NCI-H345 (cell line): ENCODE measurements around the gene ZNRF1.
"Not testable (repeated sequence)": the region's sequence is repeated elsewhere in the genome, so short reads cannot be mapped to it uniquely, and the experiment has no call there.

Experiments
- DNase-seq: peaks from one replicate; lab custom pipeline; 2025; lab: John Stamatoyannopoulos, UW

ZNRF1 gene

DNA sequence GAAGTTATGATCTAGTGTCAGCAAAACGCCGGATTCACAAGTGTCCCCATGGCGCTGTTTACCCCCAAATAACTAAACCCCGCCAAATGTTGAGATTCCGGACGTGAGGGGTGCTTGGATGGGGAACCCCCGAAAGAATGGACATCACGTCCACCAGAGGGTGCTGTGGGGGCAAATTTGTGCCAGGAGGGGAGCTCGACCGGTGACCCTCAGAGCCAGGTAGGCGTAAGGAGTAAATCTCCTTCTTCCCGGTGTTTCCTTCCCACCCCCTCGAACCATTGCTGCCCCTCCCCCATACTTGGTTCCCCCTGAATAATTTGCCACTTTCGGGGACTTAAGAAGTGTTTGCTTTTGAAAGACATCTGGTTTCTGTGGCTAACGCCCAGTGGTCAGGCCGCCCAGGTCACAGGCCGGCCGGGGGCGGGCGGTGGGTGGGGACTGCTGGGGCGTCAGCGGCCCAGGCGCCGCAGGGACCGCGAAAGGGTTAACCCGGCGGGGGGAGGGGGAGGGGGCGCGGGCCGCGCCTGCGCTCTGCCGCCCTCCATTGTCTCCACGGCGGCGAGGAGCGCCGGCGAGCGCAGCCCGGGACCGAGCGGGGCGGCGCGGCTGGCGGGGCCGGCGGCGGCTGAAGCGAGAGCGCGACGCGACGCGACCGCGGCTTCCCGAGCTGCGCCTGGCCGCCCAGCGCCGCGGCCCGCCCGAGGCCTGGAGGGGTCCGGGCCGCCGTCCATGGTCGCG, at the start of gene ZNRF1:
Gene ZNRF1, plus strand, starts transcription at position 544 of the 738 bp plus-strand sequence. CDS start 648 bp downstream, outside the sequence.
- DNase-seq = peak; percentile 68

DNA sequence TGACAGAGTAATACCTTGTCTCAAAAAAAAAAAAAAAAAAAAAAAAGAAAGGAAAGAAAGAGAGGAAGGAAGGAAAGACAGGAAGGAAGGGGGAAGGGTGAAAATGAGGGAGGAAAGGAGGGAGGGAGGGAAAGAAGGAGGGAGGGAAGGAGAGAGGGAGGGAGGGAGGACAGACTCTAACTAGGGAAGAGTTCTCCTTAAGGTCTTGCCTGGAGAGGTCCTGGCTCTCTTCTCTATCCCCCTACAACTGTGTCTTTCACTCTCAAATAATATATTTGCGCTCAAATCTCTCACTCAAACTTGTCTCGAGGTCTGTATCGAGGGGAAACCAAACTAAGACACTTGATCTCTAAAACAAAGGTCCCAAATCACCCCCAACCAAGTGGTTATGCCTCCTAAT, 49.5 kb upstream of the ZNRF1 start:
- no peak for DNase-seq

DNA sequence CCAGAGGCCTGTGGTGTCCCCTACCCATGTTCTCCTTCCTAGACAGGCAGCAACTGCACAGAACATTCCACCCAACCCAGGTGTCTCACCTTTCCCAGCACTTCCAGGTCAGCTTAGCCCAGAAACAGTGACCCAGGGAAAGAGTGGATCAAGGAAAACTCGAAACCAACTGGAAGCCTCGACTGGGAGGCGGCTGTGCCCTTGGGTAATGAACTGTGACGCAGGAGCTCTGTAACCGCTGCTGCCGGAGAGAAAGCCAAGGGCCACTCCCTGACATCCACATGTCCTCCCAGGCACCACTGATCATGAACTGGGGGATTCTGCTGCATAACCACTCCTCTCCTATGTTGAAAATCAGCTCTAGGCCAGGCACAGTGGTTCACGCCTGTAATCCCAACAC, 48.3 kb upstream of the ZNRF1 start:
- no peak for DNase-seq

DNA sequence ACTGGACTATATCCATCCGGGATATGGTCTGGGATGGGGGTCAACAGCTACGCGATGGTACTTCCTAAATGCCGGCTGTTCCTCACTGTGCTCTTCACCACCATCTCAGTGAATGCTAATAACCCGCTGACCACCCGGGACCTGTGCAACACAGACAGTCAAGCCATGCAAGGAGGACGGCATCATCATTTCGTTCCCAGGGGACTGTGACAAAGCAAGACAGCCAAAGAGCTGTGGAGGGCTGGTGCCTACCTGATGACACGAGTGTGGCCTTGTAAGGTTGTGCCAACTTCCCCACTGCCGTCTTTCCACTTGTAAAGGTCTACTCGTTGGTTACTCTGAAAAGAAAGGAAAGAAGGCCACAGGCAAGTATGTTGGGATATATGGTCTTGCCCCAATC, 47.6 kb upstream of the ZNRF1 start:
- no peak for DNase-seq

DNA sequence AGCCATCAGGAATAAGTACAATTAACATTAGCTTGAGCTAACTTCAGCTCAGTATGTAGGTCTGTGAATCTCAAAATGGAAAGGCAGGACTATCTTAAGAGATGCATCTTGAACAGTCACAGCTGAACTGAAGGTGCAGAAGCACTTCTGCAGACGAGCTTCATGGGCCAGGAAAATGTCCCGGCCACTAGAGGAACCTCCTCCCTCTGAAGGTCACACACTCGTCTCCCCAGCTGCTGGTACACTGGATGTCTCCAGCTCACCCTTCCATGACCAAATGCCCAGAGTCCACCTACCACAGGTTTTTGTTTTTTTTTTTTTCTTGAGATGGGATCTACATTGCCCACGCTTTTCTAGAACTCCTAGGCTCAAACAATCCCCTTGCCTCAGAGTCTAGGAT, 47.1 kb upstream of the ZNRF1 start:
- DNase-seq = no peak

DNA sequence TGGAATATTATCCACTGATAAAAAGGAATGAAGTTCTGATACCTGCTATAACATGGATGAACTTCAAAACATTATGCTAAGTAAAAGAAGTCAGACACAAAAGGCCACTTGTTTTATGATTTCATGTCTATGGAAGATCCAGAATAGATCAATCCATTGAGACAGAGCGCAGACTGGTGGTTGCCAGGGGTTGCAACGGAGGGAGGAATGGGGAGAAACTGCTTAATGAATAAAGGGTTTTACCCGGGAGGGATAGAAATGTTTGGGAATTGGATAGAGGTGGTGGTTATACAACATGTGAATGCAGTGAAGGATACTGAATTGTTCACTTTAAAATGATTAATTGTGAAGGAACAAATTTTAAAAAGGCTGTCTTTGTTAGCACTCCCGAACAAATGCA, 44.1 kb upstream of the ZNRF1 start:
- no peak for DNase-seq

DNA sequence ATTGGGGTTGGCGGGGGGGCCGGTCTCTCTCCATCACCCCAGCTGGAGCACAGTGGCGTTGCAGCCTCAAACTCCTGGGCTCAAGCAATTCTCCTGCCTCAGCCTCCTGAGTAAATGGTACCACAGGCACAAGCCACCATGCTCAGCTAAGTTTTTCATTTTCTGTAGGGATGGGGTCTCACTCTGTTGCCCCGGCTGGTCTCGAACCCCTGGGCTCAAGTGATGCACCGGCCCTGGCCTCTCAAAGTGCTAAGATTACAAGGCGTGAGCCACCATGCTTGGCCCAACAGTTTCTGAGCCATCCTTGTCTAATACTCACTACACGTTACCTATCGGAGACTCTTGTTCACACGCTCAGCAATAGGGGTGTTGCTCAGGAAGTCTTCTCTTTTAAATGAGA, 25.5 kb upstream of the ZNRF1 start:
- no peak for DNase-seq

DNA sequence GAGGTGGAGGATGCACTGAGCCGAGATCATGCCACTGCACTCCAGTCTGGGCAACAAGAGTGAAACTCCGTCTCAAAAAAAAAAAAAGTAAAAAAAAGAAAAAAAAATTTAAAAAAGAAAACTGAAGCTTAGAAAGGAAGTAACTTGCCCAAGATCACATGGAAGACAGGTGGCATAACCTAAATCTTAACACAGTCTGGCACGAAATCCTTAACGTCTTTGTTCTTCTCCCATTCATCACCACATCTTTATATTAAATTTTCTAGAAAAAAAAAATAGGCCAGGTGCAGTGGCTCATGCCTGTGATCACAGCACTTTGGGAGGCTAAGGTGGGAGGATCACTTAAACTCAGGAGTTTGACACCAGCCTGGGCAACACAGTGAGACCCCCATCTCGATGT, 23.2 kb upstream of the ZNRF1 start:
- no peak for DNase-seq

DNA sequence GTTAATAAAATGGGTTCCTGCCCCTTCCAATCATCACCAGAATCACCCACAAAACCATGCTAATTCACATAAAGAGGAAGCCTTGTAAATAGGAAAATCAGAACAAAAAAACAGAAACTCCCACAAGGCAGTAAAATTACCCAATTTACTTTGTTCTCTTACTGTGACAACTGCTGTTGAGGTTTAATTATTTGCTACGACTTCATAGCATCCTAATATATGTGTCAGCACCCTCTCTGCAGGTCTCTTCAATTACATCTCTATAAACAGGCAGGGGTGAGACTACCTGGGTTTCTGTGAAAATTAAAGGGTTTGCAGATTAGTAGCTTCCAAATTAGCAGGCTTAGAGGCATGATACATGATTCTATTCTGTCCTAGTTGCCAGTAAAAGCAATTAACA, 16.6 kb upstream of the ZNRF1 start:
- DNase-seq = no peak

DNA sequence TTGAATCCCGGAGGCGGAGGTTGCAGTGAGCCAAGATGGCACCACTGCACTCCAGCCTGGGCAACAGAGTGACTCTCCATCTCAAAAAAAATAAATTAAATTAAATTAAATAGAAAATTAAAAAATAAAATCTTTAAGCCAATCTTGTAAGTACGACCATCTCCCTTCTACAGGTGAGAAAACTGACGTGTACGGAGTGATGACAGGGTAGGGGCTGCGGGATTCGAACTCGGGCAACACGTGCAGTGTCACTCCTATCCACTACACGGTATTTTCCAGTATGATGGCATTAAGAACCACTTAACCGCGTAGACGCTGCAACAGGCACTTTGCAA, 14.7 kb upstream of the ZNRF1 start:
- DNase-seq = no peak

DNA sequence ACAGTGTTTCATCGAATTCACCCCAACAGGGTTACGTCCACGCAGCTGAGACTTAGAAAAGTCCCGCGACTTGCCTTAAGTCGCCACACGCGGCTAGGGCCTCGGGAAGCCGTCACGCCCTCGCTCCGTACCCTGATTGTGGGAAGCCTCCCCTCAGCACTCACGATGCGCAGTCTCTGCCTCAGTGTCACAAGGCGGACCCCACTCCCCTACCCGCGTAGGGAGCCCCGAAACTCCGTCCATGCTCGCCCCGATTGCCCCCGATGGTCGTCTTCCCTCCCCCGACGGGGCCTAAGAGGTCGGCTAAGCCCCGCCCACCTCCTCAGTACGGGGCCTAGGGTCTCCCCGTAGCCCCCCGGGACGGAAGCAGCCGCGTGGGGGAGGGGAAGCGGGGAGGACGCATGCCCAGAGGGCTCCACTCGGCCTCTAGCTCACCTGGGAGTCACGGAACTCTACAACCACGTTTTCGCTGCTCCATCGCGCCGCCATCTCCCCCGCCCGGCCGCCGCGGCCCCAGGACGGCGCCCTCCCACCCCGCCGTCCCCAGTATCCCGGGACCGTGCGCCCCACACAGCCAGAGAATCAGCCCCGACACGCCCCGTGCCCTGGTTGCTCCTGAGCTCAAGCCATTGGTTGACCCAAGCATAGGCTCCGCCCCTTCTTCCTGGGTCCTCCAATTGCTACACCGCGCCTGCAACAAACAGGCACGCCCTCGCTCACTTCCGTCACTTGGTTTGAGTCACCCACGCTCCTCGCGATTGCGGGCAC, 14.1 kb upstream of the ZNRF1 start, which contains the start of gene WDR59:
Gene WDR59, minus strand, starts transcription at position 595 of the 768 bp plus-strand sequence. Its CDS starts 106 bp downstream, at position 489.
- DNase-seq = peak; percentile 98

DNA sequence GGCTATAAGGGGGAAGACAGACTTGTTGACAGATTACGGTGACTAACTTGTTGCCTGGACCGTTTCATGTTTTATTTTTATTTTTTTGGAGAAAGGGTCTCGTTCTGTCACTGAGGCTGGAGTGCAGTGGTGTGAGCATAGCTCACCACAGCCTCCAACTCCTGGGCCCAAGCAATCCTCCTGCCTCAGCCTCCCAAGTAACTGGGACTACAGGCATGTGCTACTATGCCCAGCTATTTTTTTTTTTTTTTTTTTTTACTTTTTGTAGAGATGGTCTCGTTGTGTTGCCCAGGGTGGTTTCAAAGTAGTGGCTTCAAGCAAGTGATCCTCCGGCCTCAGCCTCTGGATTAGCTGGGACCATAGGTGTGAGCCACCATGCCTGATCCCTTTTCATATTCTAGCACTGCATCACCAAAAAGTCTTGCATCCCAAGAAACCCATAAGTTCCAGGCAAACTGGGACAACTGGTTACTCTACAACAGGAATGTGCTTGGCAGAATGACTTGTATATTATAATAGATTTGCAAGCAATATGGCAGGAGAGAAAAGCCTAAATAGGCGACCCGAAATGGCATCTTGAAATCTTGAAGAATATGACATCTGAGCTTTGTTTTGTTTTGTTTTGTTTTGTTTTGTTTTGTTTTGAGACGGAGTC, 11.7 kb upstream of the ZNRF1 start:
- no peak for DNase-seq

DNA sequence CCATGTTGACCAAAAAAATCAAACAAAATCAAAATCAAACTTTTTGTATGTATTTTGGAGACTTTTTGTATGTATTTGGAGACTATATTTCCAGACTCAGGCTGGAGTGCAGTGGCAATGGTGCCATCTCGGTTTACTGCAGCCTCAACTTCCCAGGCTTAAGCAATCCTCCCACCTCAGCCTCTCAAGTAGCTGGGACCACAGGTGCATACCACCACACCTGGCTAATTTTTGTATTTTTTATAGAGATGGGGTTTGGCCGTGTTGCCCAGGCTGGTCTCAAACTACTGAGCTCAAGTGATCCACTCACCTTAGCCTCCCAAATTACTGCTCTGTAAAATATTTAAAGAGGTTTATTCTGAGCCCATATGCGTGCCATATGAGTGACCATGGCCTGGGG, 9.0 kb upstream of the ZNRF1 start:
- DNase-seq = not testable (repeated sequence)

DNA sequence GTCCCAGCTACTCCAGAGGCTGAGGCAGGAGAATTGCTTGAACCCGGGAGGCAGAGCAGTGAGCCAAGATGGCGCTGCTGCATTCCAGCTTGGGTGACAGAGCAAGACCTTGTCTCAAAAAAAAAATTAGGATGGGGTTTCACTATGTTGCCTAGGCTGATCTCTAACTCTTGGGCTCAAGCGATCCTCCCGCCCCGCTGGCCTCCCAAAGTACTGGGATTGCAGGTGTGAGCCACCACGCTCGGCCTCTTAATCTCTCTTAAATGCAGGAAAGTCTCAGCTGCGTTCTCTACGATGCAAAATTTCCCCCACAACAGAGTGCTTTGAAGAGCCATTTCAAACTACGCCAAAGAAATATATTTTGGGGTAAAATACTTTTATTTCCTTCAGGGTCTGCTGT, 8.0 kb upstream of the ZNRF1 start:
- DNase-seq = no peak

DNA sequence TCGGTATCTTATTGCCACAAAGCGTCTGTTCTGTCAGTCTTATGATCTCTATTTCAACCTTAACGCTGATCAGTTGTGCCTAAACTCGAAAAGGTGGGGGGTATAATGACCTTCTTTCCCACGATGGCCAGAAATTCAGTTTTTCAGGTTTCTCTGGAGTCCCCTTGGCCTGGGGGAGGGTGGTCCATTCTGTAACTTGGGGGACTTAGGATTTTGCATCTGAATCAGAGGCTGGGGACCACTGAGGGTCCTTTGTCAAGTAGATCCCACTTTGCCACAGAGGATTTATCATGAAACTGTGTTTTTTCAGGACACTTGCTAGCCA, 7.6 kb upstream of the ZNRF1 start:
- no peak for DNase-seq

DNA sequence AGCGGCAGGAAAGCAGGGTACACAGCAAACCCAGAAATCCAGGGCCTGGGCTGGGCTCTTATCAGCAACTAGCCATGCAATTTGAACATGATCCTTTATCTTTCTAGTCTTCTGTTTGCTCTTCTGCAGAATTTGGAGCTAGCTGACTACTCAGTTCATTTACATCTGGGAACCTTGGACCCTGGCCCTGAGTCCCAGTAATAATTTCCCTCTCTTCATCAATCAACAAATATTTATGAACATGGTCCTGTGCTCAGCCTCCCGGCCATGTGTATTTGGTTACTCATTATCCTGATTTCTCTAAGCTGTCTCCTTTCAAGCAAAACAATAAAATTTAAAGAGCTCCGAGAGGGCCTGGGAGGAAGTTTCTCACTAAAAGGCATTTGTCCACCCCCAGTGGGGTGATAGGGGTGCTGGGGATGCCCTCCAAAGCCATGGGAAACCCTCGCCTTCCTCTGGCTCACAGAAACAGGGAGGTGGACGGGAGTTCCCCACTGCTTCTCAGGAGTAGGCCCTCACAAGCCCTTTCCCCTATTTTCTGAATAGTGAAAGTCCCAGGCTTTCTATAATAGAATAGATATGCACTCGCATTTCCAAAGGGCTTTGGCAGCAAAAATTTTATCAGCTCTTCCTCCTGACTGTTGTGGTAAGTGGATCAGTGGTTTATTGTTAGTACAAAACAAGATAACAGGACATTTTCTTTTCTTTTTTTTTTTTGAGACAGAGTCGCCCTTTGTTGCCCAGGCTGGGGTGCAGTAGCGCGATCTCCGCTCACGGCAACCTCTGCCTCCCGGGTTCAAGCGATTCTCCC, 7.0 kb upstream of the ZNRF1 start:
- DNase-seq = no peak

DNA sequence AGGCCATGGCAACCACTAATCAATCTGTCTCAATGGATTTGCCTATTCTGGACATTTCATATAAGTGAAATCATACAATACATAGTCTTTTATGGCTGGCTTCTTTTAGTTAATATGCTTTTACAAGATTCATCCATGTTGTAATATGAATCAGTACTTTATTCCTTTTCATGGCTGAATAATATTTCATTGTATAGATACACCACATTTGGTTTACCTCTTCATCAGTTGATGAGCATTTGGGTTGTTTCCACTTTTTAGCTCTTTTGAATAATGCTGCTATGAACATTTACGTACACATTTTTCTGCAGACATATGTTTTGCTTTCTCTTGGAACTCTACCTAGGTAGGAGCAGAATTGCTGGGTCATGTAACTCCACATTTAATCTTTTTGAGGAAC, 2.8 kb upstream of the ZNRF1 start:
- no peak for DNase-seq

DNA sequence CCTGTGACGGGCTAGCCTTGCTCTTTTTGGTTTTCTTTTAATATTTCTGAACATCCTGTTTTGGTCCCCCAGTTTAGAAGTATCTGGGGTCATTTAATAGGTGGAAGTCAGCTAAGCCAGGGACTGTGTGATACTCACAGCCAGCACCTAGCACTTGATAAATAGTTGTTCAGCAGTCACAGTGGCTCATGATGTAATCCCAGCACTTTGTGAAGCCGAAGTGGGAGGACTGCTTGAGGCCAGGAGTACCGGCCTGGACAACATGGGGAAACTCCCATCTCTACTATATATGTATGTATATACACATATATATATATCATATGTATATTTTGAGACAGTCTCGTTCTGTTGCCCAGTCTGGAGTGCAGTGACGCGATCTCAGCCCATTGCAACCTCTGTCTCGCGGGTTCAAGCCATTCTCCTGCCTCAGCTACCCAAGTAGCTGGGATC, 1.8 kb upstream of the ZNRF1 start:
- DNase-seq = no peak

DNA sequence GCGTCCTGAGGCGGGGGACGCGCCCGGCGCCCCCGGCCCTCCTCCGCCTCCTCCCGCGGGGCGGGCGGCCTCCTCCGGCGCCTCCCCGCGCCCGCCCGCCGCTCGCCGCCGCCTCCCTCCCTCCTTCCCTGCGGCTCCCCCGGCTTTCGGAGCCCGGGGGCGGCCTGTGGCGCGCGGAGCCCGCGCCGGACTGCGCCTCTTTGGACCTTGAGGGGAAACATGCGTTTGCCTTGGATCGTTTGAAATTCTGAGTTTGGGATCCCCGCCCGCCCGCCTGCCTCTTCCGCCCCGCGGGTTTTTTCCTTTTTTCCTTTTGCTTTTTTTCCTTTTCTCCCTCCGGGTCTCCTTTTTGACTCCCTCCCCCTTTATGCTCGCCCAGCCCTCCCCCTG, 390 bp downstream of the ZNRF1 start:
- no peak for DNase-seq

DNA sequence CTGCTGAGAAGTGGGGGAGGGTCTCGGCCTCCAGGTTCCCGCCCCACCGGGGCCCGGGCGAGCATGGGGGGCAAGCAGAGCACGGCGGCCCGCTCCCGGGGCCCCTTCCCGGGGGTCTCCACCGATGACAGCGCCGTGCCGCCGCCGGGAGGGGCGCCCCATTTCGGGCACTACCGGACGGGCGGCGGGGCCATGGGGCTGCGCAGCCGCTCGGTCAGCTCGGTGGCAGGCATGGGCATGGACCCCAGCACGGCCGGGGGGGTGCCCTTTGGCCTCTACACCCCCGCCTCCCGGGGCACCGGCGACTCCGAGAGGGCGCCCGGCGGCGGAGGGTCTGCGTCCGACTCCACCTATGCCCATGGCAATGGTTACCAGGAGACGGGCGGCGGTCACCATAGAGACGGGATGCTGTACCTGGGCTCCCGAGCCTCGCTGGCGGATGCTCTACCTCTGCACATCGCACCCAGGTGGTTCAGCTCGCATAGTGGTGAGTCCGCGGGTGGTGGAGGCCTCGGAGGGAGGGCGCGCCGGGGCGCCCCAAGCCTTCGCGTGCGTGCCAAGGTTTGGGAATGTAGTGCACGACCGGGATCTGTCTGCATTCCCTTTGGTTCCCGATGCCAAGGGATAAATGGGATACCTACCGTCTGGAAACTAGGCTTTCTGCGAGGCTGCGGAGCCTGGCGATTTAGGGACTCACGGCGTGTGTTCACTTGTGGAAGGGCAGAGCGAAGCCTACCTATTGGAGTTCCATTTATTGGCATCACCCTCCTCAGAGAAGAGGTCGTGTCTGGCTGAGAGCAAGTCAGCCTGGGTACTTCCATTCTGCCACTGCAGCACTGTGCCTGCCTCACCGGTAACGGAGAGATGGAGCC, 1.0 kb downstream of the ZNRF1 start:
- peak; percentile 56 for DNase-seq

DNA sequence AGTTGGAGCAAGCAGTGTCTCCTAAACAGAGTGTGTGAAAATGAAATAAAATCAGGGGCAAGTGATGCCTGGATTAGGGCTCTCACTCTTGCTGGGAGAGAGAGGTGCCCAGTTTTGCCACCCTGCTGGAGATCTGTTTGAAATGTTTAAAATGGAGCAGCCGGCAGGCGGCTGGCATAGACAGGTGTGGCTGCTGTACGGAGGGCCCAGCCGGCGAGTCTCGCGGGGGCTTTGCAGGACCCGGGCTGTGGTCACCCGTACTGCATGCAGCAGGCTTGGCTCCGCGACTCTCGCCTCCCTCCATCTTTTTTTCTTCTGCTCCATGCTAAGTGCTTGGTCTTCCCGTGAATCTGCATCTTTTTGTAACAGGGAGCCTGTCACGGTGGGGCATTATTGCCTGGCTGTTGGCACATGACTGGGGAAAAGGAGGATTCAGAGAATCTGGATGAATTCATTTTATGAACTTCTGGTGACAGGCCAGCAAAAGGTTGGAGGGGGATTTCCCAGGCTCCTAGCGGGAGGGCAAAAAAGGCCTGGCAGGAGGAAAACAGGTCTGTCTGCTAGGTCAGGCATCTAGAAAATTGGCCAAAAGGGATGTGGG, 1.8 kb downstream of the ZNRF1 start:
- no peak for DNase-seq
